Measurements from ENCODE around the gene NAALADL2. TPM values are rescaled to one million over a fixed set of nuclear protein-coding genes. Genes with fewer than 3 reads are reported as not detected.

NAALADL2 gene
- total and polyA plus RNA-seq, 2 of the 8 experiments (the other 6 are each of a cell fraction or from before 2014, with no cell fraction given): 0.12 to 0.22 TPM

GRCh38 chr3:175381685-175382084, 522.6 kb downstream of the NAALADL2 start:
- no peak overlapping the region for H2AFZ ChIP-seq (ENCODE audit: low read length)
- TF ChIP-seq TCF12 (IDR thresholded peaks at IDR 0.05; ENCODE audit: low read depth, low read length) (no peak), CBX5 (IDR thresholded peaks at IDR 0.05; ENCODE audit: low read depth, low read length) (no peak), EZH2 (IDR thresholded peaks at IDR 0.05; ENCODE audit: low read depth, low read length, severe bottlenecking) (no peak), EP300 (IDR thresholded peaks at IDR 0.05; ENCODE audit: borderline replicate concordance in 1 of 2, low read depth in 2 of 2, low read length in 2 of 2) (no peak), YY1 (IDR thresholded peaks at IDR 0.05; ENCODE audit: low read depth, low read length) (no peak), HDAC2 (IDR thresholded peaks at IDR 0.05; ENCODE audit: borderline replicate concordance in 1 of 2, low read depth in 2 of 2, low read length in 2 of 2) (no peak), TEAD4 (IDR thresholded peaks at IDR 0.05; ENCODE audit: low read depth, low read length) (no peak), CREB1 (IDR thresholded peaks at IDR 0.05) (no peak), MAX (IDR thresholded peaks at IDR 0.05) (no peak), RXRA (IDR thresholded peaks at IDR 0.05; ENCODE audit: insufficient read depth, low read depth, low read length) (no peak), CHD2 (IDR thresholded peaks at IDR 0.05; ENCODE audit: low read length) (no peak), POLR2AphosphoS5 (IDR thresholded peaks at IDR 0.05; ENCODE audit: low read depth, low read length) (no peak), RFX5 (IDR thresholded peaks at IDR 0.05; ENCODE audit: borderline replicate concordance, low read depth, low read length) (no peak), JUND (IDR thresholded peaks at IDR 0.05; ENCODE audit: low read length) (no peak), TAF1 (IDR thresholded peaks at IDR 0.05; ENCODE audit: low read depth, low read length) (no peak), NANOG (IDR thresholded peaks at IDR 0.05; ENCODE audit: insufficient read depth, low read depth, low read length, poor library complexity, severe bottlenecking) (no peak)

More at GRCh38 chr3:175381685-175382084, 522.6 kb downstream of the NAALADL2 start:
- Histone ChIP-seq H3K79me2 (ENCODE audit: control insufficient read depth in 1 of 2, insufficient read depth in 2 of 2, low read length in 2 of 2) (no peaks in the 10 kb centered on the region), H2BK20ac (ENCODE audit: low read length) (no peak overlapping the region), H2BK15ac (ENCODE audit: low read length) (no peak overlapping the region), H3K9ac (replicated peaks in 1 of 4; ENCODE audit: extremely low read depth in 1 of 4, low read depth in 3 of 4, low read length in 3 of 4) (no peak overlapping the region), H3K23ac (ENCODE audit: insufficient read length) (no peak overlapping the region), H2BK120ac (replicated peaks; ENCODE audit: low read depth, low read length) (no peak overlapping the region), H3K4me1 (replicated peaks in 1 of 4; ENCODE audit: control insufficient read depth in 3 of 4, insufficient read depth in 4 of 4, low read length in 3 of 4) (no peaks in the 10 kb centered on the region), H3K27me3 (replicated peaks in 1 of 4; ENCODE audit: control insufficient read depth in 3 of 4, extremely low read depth in 1 of 4, insufficient read depth in 3 of 4, low read length in 3 of 4) (no peaks in the 10 kb centered on the region), H2AK5ac (ENCODE audit: low read depth, low read length) (no peak overlapping the region), H3K4me3 (ENCODE audit: extremely low read depth in 1 of 4, insufficient read depth in 2 of 4, low read depth in 3 of 4, low read length in 4 of 4) (no peak overlapping the region), H4K91ac (replicated peaks; ENCODE audit: insufficient read length, low read length) (no peak overlapping the region), H4K20me1 (replicated peaks in 1 of 2; ENCODE audit: control insufficient read depth in 1 of 2, insufficient read depth in 2 of 2, low read length in 2 of 2) (no peaks in the 10 kb centered on the region), H3K27ac (ENCODE audit: low read depth, low read length) (no peak overlapping the region), H3K56ac (replicated peaks; ENCODE audit: insufficient read length, low read depth, low read length) (no peak overlapping the region), H3K4me2 (ENCODE audit: insufficient read depth in 1 of 2, low read depth in 2 of 2, low read length in 2 of 2) (no peak overlapping the region), H2BK5ac (ENCODE audit: low read depth, low read length) (no peak overlapping the region), H2BK12ac (ENCODE audit: low read depth, low read length) (no peak overlapping the region), H3K79me1 (ENCODE audit: low read depth, low read length) (no peaks in the 10 kb centered on the region), H3K23me2 (ENCODE audit: low read depth, low read length) (no peaks in the 10 kb centered on the region), H3K14ac (ENCODE audit: insufficient read length) (no peak overlapping the region), H3K18ac (ENCODE audit: extremely low read depth, low read length) (no peak overlapping the region), H3K9me3 (ENCODE audit: insufficient read depth in 2 of 2, low read depth in 1 of 2, low read length in 1 of 2) (no peaks in the 10 kb centered on the region), H3K36me3 (ENCODE audit: control insufficient read depth in 2 of 4, insufficient read depth in 4 of 4, low read length in 3 of 4) (no peaks in the 10 kb centered on the region), H3K4ac (replicated peaks; ENCODE audit: insufficient read length, low read depth, low read length) (no peak overlapping the region), H4K5ac (ENCODE audit: insufficient read length, low read depth, low read length) (no peak overlapping the region), H4K8ac (ENCODE audit: extremely low read depth, insufficient read depth, low read length) (no peak overlapping the region)
- ChIA-PET CTCF (ENCODE audit: partially characterized antibody) (no interaction called here), POLR2A (ENCODE audit: partially characterized antibody) (no interaction called here)
- 97% methylated on average over 4 of the region's 4 CpGs; no CpG with 5 or more reads in 1 of the 2 experiments for WGBS, 2 experiments (ENCODE audit: extremely low coverage in 1 of 2, insufficient coverage in 1 of 2, insufficient read length in 1 of 2, insufficient replicate concordance in 2 of 2, low coverage in 1 of 2, low lambda C conversion rate in 2 of 2, missing lambda C conversion rate in 1 of 2)
- FAIRE-seq: no peak
- no peak for DNase-seq (ENCODE audit: low read depth in 1 of 2, low spot score in 2 of 2)
